ENCODE measurements around the gene DNMT3A. TPM values are rescaled to one million over a fixed set of nuclear protein-coding genes. Genes with fewer than 3 reads are reported as not detected.
A peak's percentile ranks its signal among the peaks of the same experiment; 100 is the strongest.

The DNMT3A gene
- total and polyA plus RNA-seq, 2 of the 8 experiments (the other 6 are each of a cell fraction or from before 2014, with no cell fraction given): 33.6 to 178 TPM

DNA sequence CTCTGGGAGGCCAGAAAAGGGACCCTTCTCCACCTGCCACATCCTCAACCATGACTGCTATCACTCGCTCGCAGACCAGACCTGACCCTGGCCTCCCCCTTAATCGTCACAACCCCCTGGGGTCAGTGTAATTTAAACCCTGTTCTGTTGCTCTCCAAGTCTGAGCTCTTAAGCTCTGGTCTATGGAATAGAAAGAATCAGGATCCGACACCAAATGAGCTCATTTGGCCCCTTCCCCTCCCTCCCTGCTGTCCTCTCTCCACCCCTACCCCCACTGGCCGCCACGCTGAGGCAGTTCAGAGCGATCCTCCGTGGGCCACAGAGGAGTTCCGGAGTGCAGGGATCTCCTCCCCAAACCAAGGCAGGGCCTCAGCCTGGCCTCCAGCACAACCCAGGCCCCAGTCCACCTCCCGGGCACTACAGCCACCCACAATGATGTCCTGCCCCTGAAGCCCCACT, 5.3 kb downstream of the DNMT3A start:
- Histone ChIP-seq H3K79me2 (ENCODE audit: control insufficient read depth in 1 of 2, insufficient read depth in 2 of 2, low read length in 2 of 2) (peaks cover 0 to 4% of the 10 kb centered on the region in 2 experiments; a peak in 1 of 4 replicates), H3K36me3 (ENCODE audit: control insufficient read depth in 2 of 4, insufficient read depth in 4 of 4, low read length in 3 of 4) (no peaks in the 10 kb centered on the region), H3K14ac (ENCODE audit: insufficient read length) (no peak overlapping the region), H4K20me1 (replicated peaks in 1 of 2; ENCODE audit: control insufficient read depth in 1 of 2, insufficient read depth in 2 of 2, low read length in 2 of 2) (peaks cover 3 to 11% of the 10 kb centered on the region in 2 experiments), H3K23ac (ENCODE audit: insufficient read length) (no peak overlapping the region), H3K18ac (ENCODE audit: extremely low read depth, low read length) (peak overlapping the region; percentile 83), H4K8ac (ENCODE audit: extremely low read depth, insufficient read depth, low read length) (no peak overlapping the region), H2AK5ac (ENCODE audit: low read depth, low read length) (peak overlapping the region; percentile 60; the same call in 1 of the 2 replicates), H2BK5ac (ENCODE audit: low read depth, low read length) (peak overlapping the region; percentile 1; the same call in 1 of the 2 replicates), H3K4me1 (replicated peaks in 1 of 4; ENCODE audit: control insufficient read depth in 3 of 4, insufficient read depth in 4 of 4, low read length in 3 of 4) (peaks cover 18 to 54% (median 33%) of the 10 kb centered on the region in 4 experiments), H3K27me3 (replicated peaks in 1 of 4; ENCODE audit: control insufficient read depth in 3 of 4, extremely low read depth in 1 of 4, insufficient read depth in 3 of 4, low read length in 3 of 4) (peaks cover 0 to 8% (median 2%) of the 10 kb centered on the region in 4 experiments; a peak in 3 of 7 replicates), H3K4ac (replicated peaks; ENCODE audit: insufficient read length, low read depth, low read length) (no peak overlapping the region), H2BK20ac (ENCODE audit: low read length) (no peak overlapping the region), H4K5ac (ENCODE audit: insufficient read length, low read depth, low read length) (no peak overlapping the region), H2BK120ac (replicated peaks; ENCODE audit: low read depth, low read length) (no peak overlapping the region), H3K23me2 (ENCODE audit: low read depth, low read length) (peaks cover 9% of the 10 kb centered on the region; the same call in 1 of the 2 replicates), H3K79me1 (ENCODE audit: low read depth, low read length) (peaks cover 3% of the 10 kb centered on the region), H3K56ac (replicated peaks; ENCODE audit: insufficient read length, low read depth, low read length) (no peak overlapping the region), H3K9me3 (ENCODE audit: insufficient read depth in 2 of 2, low read depth in 1 of 2, low read length in 1 of 2) (no peaks in the 10 kb centered on the region), H3K27ac (ENCODE audit: low read depth, low read length) (no peak overlapping the region), H4K91ac (replicated peaks; ENCODE audit: insufficient read length, low read length) (no peak overlapping the region), H2AFZ (ENCODE audit: low read length) (no peak overlapping the region), H3K4me2 (ENCODE audit: insufficient read depth in 1 of 2, low read depth in 2 of 2, low read length in 2 of 2) (peak overlapping the region; percentile 6 to 52), H2BK12ac (ENCODE audit: low read depth, low read length) (0 out of 2 replicates have a peak overlapping the region, but pooled peaks have one; percentile 22), H2BK15ac (ENCODE audit: low read length) (peak overlapping the region; percentile 72; the same call in 1 of the 2 replicates), H3K4me3 (ENCODE audit: extremely low read depth in 1 of 4, insufficient read depth in 2 of 4, low read depth in 3 of 4, low read length in 4 of 4) (no peak overlapping the region), H3K9ac (replicated peaks in 1 of 4; ENCODE audit: extremely low read depth in 1 of 4, low read depth in 3 of 4, low read length in 3 of 4) (no peak overlapping the region)
- FAIRE-seq (no peak), DNase-seq (ENCODE audit: low read depth in 1 of 2, low spot score in 2 of 2) (no peak)
- POLR2A ChIA-PET (ENCODE audit: partially characterized antibody): interaction anchor here (1.1 to 2.0 kb wide), 3 partner anchors 13 to 71 kb away, joined by 3 to 5 read pairs (median 4); no protein-coding TSS in a partner anchor
- WGBS, 2 experiments (ENCODE audit: extremely low coverage in 1 of 2, insufficient coverage in 1 of 2, insufficient read length in 1 of 2, insufficient replicate concordance in 2 of 2, low coverage in 1 of 2, low lambda C conversion rate in 2 of 2, missing lambda C conversion rate in 1 of 2): 42% methylated on average over 8 of the region's 10 CpGs; no CpG with 5 or more reads in 1 of the 2 experiments
- CTCF ChIA-PET (ENCODE audit: partially characterized antibody): interaction anchor here (1.2 to 11.4 kb wide), 7 partner anchors 9 to 44 kb away, joined by 4 to 178 read pairs (median 6); no protein-coding TSS in a partner anchor
- no peak for TF ChIP-seq KDM4A (IDR thresholded peaks at IDR 0.05; ENCODE audit: low read depth, low read length, severe bottlenecking)
